GM18517 (cell line): Measurements from ENCODE around the gene KSR1.
"Not testable (repeated sequence)": the region's sequence is repeated elsewhere in the genome, so short reads cannot be mapped to it uniquely, and the experiment has no call there.

ENCODE experiments used
- ATAC-seq: cut with Tn5 transposase; IDR thresholded peaks from one replicate; pipeline ENCODE4 v1.9.1; 2021; ENCODE audit warnings: mild to moderate bottlenecking, moderate library complexity; ENCODE audit not compliant: unreplicated experiment

The KSR1 gene

GRCh38 chr17:27491713-27492190 lies 35.5 kb downstream of the KSR1 start:
- no peak for ATAC-seq

- no peak for ATAC-seq
These were observed 36.2 kb downstream of the KSR1 start for GRCh38 chr17:27492470-27492869.

DNA sequence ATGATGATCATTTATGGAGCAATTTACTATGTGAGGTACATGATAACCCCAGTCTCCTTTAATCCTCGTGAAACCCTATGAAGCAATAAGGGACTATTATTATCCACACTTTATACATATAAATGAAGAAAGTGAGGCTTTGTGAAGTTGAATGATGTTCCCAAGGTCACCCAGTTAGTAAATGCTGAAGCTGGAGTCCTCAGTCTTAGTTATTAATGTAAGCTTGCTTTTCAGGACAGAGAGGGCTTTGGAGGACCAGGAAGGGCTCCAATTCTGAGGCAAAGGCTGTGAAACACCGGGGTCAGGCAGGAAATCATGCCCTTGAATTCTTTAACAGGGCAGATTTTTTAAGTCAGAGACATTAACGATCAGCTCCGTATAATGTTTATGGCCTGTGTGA lies 36.8 kb downstream of the KSR1 start:
- ATAC-seq = no peak

DNA sequence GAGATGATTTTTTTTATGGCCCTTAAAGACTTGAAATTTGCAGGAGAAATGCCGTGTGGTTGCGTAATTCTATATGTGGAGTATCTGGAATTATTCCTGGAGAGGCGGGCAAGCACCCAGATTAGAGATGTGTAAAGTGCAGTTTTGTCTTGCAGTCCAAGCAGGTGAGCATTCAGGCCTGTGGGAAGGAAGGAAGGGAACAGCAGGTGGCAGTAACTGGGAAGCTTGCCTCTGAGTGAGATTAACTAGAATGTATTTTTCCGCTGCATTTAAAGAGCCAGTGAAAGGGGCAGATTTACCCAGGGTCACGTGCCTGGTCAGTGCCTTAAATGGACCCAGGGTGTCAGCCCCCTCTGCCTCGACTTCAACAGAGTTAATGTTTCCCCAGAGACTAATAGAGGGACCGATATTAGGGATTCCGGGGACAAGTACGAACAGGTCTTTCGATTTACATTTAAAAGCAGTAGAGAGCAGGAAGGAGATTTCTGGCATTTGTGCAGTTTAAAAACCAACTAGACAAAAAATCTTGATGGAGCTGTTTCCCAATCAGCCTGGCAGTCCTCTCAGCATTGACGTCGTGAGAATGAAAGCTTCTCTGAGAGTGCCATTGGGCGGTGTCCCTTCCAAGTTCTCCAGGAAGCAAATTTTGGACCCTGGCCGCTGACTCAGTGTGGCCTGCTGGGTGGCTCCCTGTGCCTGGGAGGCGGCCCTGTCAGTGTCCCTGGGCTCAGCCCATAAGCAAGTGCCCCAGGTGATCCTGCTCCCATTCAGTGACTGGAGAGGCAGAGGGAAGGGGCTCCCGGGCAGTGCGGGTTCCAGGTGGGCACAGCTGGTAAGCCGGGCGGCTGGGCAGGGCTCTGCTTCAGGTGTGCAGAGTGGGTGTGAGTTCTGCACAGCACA lies 38.2 kb downstream of the KSR1 start:
- no peak for ATAC-seq

- no peak for ATAC-seq
These were observed 39.2 kb downstream of the KSR1 start for GRCh38 chr17:27495460-27495859.

DNA sequence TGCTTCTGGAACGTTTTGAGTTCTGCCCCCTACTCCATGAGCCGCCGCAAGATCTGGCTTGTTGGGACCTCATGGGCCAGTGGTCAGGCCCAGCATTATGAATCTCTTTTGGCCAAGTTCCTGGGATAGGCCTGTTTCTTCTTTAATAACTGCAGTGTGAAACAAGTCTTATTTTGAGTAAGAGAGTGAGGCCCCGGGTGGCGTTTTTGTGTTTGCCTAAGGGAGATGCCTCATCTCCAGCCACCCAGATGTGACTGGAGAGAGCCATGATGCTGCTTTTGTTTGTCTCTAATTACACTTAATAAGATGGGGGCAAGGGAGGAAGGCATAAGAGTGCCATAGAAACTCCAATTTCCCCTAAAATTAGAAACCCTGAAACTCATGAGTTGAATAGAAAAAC lies 39.8 kb downstream of the KSR1 start:
- peak; percentile 21 for ATAC-seq

DNA sequence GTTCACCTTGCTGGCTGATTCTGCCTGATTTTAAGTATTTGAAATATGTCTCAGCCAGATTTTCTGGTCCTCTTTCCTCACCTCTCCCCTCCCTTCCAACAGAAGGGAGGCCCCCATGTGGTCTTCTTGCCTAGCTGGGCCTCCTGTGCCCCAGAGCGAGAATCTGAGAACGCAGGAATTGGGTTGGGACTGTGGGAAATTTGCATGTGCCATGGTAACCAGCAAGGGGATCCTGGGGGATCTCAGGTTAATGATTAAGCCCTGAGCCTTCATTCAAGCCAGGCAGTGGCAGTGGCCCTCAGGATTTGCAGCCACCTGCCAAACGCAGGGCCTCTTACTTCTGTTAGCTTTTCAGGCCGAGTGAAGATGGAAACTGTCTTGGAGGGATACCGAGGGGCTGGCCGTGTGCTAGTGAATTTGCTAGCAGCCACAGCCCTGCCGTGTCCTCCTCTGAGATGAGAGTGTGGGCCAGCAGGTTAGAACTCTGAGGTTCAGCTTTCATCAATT lies 40.2 kb downstream of the KSR1 start:
- peak; percentile 47 for ATAC-seq

- no peak for ATAC-seq
These were observed 40.7 kb downstream of the KSR1 start for GRCh38 chr17:27496971-27497370.

DNA sequence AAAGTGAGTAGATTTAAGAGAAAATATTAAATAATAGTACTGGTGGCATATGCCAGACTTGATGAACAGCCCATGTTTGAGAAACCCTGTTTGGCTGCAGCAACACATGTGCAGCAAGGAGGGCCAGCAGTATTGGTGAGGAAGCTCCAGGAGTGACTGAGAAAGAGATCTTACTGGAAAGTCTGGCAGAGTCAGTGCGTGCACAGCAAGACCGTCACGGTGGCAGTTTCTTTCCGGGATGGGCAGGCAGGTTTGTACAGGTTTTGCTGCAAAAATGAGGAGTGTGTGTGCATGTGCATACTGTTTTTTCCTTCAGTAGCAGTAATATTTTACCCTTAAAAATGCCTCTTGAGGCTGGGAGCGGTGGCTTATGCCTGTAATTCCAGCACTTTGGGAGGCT lies 41.4 kb downstream of the KSR1 start:
- ATAC-seq = no peak

GRCh38 chr17:27498615-27499309 lies 42.5 kb downstream of the KSR1 start:
- no peak for ATAC-seq

GRCh38 chr17:27499451-27500265 lies 43.4 kb downstream of the KSR1 start:
- ATAC-seq = no peak

DNA sequence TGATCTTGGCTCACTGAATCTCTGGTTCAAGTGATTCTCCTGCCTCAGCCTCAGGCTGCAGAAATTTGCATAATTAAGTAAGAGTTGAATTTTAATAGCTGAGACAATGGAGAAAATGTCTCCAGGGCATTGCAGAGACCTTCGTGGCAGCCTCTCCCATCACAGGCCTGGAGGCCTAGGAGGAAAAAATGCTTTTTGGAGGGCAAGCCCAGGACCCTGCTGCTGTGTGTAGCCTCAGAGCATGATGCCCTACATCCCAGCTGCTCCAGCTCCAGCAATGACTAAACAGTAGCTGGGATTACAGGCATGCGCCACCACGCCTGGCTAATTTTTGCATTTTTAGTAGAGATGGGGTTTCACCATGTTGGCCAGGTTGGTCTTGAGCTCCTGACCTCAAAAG lies 45.1 kb downstream of the KSR1 start:
- ATAC-seq = not testable (repeated sequence)

DNA sequence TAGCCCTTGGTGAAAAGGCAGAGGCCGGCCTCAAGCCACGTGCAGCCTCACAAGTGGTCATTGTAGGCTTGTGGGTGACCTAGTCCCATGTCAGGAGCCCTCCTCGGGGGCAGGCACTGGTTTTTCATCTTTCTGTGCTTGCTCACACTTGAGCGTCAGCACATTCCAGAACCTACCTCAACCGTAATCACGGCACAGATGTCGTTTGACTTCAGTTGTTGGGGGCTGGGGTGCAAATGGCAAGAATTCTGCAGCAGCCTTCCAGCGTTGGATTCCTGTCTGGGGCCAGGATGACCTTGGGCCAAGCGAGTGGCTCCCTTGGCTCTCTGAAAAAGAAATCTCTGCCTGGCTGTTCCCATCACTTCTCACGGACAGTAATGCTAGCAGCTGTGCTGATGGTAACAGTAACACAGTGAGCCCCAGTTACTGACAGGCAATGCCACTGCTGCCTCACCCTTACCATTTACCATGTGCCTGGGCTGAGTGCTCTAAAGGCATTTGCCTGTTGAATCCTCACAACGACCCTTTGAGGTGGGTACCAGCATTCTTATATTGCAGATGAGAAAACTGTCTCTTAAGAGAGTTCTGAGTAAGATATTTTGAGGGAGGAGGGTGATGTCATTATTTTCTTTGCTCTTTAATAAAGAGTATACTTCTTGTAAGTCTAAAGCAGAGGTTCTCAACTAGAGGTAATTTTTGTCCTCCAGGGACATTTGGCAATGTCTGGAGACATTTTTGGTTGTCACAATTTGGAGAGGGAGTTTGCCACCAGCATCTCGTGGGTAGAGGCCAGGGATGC lies 46.5 kb downstream of the KSR1 start:
- no peak for ATAC-seq

- ATAC-seq = no peak
These were observed 47.4 kb downstream of the KSR1 start for GRCh38 chr17:27503611-27504010.

- no peak for ATAC-seq
These were observed 48.1 kb downstream of the KSR1 start for GRCh38 chr17:27504188-27504995.

DNA sequence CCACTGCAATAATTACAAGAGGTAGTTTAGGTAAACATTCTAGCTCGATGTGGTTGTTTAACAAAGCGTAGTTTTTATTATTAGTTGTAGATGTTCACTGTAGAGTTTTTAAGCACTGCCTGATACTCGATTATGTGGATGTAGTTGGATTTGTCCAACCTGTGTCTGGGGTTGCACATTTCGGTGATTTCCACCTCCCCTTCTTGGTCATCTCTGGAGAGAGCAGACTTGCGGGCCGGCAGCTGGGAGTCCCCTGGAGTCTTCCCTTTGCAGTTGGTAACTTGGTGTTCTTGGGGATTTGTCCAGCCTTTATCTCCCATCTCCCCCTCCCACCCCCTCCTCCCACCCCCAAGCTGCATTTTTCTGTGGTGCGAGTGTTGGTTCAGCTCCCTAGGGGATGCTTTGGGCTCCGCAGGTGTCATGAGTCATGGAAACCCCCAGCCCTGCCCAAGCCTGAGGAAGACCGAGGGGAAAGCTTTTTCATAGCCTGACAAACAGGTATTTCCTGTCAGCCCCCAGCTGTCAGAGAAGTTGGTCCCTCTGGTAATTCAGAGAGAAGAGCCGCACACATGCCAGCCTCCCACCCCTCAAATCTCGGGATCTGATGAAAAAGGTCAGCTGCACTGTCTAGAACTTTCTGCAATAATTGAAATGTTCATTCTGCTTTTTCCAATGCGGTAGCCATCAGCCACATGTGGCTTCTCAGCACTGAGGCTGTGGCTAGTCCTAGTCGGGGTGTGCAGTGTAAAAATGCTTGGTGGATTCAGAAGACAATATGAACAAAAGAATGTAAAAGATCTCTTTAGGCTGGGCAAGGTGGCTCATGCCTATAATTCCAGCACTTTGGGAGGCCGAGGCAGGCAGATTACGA lies 50.3 kb downstream of the KSR1 start:
- no peak for ATAC-seq

DNA sequence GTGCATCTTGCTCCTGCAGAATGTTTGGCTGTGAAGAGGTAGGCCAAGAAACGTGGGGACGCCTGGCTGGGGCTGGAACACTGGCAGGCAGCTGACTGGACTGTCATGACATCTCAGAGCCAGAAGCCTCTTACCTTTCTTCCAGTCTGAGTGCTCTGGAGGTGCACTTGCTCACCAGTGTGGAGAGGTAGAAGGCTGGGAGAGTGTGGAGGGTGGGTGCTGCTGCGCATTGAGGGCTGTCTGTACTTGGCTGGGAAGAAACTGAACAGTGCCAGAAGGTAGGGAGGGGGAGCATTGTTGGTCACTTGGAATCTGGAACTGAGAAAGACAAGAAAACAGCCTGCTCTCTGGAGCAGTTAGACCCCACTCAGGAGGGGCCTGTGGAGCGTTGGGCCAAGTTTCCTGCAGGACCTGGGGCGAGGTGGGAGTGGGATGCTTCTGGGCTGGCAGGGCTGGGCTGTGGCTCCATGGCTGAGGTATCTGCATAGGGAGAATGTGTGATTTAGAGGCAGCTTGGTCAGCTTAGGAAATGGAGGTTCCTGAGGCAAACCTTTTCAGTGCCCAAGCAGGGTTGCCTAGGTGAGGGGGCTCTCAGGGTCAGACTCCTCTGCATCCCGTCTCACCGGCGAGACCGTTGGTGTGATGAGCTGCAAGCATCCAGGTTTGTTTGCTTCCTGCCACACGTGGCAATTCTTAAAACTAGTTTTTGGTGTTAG lies 55.1 kb downstream of the KSR1 start:
- no peak for ATAC-seq

GRCh38 chr17:27512031-27512430 lies 55.8 kb downstream of the KSR1 start:
- no peak for ATAC-seq
